Measurements from ENCODE around the gene KIF1B. TPM values are rescaled to one million over a fixed set of nuclear protein-coding genes. Genes with fewer than 3 reads are reported as not detected.
A peak's percentile ranks its signal among the peaks of the same experiment; 100 is the strongest.
"Not testable (repeated sequence)": the region's sequence is repeated elsewhere in the genome, so short reads cannot be mapped to it uniquely, and the experiment has no call there.

The KIF1B gene
- total RNA-seq, 2 experiments from 2014 or later, result 12.3 to 13.5 TPM

DNA sequence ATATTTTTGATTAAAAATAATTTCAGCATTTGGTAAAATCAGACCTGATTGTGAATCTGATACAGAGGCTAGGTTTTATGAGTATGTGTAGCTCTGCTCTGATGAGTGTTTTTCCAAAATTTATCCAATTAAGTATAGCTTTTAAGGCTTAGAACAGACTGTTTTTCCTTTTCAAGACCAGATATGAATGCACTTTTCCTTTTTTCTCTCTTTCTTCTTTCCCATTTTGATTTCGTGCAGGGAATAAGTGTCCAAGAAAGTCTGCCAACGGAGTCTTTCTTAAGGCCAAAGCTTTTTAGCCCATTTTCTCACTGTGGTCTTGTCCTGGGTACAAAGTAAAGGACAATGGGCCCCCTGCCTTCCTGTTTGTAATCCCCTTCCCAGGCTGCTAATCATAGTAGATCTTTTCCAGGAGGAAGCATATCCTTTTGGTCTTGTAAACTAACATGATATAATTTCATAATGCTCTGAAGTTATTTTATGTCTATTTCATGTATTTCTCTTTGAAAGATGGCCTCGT, 2.9 kb downstream of the KIF1B start:
- ChIA-PET CTCF (interaction anchor here (0.6 to 0.9 kb wide), 3 partner anchors 85 to 272 kb away, joined by 3 to 4 read pairs (median 3); partner anchors contain the start of gene CENPS), POLR2A (no interaction called here)
- H3K9me3 Mint-ChIP-seq (ENCODE audit: low read depth), result no peaks in the 10 kb centered on the region
- peaks cover 55% of the 10 kb centered on the region for H3K4me1 Mint-ChIP-seq
- no peaks in the 10 kb centered on the region for H3K36me3 Mint-ChIP-seq (ENCODE audit: low read depth)
- no peaks in the 10 kb centered on the region for H3K27me3 Mint-ChIP-seq
- H3K4me3 Mint-ChIP-seq, result no peak overlapping the region
- ATAC-seq (no peak), DNase-seq (no peak)
- peak overlapping the region; percentile 34 for H3K27ac Mint-ChIP-seq
- intact Hi-C loops (cut with DNase I, micrococcal nuclease), result loop anchor here (5.0 kb wide), 2 partner anchors 41 to 479 kb away; no protein-coding TSS in a partner anchor

DNA sequence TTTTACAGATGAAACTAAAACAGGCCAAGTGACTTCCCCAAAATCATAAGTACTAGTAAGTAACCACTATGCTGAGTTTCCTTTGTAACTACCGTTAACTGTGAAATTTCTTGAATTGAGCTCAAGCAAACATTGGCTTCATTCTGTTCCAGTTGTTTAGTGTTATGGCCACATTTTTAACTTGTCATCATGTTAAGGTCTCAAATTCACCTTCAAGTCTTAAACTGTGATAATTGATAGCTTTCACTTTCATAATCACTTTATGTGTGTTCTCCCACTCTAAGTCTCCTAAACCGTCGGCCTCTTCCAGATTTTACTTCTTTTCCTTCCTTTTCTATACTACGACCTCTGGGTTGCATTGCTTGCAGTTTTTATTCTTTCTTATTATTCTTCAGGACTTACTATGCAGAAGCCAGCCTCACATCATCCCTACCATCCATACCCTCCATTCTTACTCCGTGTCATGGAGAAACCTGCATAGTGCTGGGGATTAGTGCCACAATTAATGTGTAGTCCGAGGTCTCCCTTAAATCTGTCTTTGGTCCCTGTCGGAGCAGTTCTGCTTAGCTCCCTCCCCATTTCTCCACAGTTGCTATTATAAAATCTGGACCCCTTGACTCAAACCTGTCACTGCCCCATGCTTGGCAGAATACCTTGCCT, 5.8 kb downstream of the KIF1B start:
- POLR2A ChIA-PET, result interaction anchor here (0.6 to 1.4 kb wide), 2 partner anchors 36 to 1357 kb away, joined by 3 to 5 read pairs; no protein-coding TSS in a partner anchor
- Mint-ChIP-seq H3K4me3 (peak overlapping the region; percentile 29), H3K36me3 (ENCODE audit: low read depth) (no peaks in the 10 kb centered on the region), H3K27ac (peak overlapping the region; percentile 35), H3K27me3 (no peaks in the 10 kb centered on the region), H3K4me1 (peaks cover 47% of the 10 kb centered on the region), H3K9me3 (ENCODE audit: low read depth) (no peaks in the 10 kb centered on the region)
- no peak for DNase-seq
- CTCF ChIA-PET, result interaction anchor here (0.6 to 1.2 kb wide), 5 partner anchors 11 to 375 kb away, joined by 3 to 4 read pairs (median 3); no protein-coding TSS in a partner anchor
- peak; percentile 20 for ATAC-seq
- intact Hi-C loops (cut with DNase I, micrococcal nuclease), result no loop called here

DNA sequence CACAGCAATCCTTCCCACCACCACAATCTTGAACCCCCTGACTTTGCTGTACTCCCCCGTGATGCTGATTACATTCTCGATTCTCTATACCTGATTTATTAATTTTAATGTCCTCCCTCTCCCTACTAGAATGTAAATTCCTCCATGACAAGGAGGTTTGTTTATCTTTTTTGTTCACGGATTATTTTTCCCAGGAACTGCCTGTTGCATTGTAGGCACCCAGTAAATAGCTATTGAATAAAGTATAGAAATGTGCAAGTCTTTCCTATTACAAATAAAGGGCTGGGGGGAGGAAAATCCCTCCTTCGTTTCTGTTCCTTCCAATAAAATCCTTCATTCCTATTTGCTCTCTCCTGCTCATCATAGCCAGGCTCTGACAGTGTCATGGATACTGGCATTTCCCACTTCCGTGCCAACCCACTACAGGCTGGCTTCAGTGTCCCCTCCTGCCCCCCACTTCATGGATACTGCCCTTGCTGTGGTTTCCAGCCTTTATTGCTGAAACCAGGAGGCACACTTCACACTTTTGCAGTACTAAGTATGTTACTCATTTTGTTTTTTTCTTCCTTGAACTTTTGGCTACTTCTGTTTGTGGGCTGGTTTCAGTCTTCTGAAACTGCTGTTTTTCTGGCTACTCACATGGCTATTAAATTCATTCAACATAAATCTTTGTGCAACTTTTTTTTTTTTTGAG, 7.5 kb downstream of the KIF1B start:
- CTCF ChIA-PET, result interaction anchor here (0.7 to 3.5 kb wide), 3 partner anchors 8 to 259 kb away, joined by 3 to 29 read pairs (median 3); partner anchors contain the start of gene KIF1B
- peak; percentile 55 for ATAC-seq
- H3K4me1 Mint-ChIP-seq, result peaks cover 34% of the 10 kb centered on the region
- no peaks in the 10 kb centered on the region for H3K27me3 Mint-ChIP-seq
- H3K27ac Mint-ChIP-seq, result peak overlapping the region; percentile 40
- POLR2A ChIA-PET, result no interaction called here
- no peaks in the 10 kb centered on the region for H3K9me3 Mint-ChIP-seq (ENCODE audit: low read depth)
- H3K36me3 Mint-ChIP-seq (ENCODE audit: low read depth), result no peaks in the 10 kb centered on the region
- DNase-seq, result peak; percentile 10
- intact Hi-C loops (cut with DNase I, micrococcal nuclease), result loop anchor here in 1 of 2 experiments (2.0 kb wide), 1 partner anchor 19 kb away; no protein-coding TSS in a partner anchor
- H3K4me3 Mint-ChIP-seq, result no peak overlapping the region

DNA sequence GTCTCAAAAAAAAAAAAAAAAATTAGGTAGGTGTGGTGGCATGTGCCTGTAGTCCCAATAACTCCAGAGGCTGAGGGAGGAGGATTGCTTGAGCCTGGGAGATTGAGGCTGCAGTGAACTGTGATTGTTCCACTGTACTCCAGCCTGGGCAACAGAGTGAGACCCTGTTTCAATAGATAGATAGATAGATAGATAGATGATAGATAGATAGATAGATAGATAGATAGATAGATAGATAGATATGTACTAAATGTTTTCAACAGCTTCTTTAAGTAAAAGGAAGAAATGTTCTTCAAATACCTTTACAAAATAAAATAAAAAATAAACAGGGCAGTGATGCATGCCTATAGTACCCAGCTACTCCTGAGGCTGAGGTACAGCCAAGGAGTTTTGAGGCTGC, 9.8 kb downstream of the KIF1B start:
- Mint-ChIP-seq H3K27me3 (no peaks in the 10 kb centered on the region), H3K4me1 (peaks cover 27% of the 10 kb centered on the region), H3K36me3 (ENCODE audit: low read depth) (no peaks in the 10 kb centered on the region), H3K4me3 (no peak overlapping the region), H3K27ac (no peak overlapping the region), H3K9me3 (ENCODE audit: low read depth) (no peaks in the 10 kb centered on the region)
- DNase-seq, result no peak
- ChIA-PET POLR2A (interaction anchor here (0.7 kb wide), 1 partner anchor 423 kb away, joined by 3 read pairs; no protein-coding TSS in a partner anchor), CTCF (interaction anchor here (3.5 kb wide), 1 partner anchor 10 kb away, joined by 29 read pairs; the partner anchor contains the start of gene KIF1B)
- ATAC-seq, result no peak
- intact Hi-C loops (cut with DNase I, micrococcal nuclease), result no loop called here

DNA sequence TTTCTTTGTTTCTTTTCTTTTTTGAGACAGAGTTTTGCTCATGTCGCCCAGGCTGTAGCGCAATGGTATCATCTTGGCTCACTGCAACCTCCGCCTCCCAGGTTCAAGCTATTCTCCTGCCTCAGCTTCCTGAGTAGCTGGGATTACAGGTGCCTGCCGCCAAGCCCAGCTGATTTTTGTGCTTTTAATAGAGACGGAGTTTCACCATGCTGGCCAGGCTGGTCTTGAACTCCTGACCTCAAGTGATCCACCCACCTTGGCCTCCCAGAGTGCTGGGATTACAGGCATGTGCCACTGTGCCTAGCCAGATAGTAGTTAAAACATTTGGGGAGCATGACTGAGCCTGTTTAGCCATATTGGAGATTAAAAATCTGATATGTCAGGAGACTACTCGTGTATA, 10.3 kb downstream of the KIF1B start:
- ChIA-PET POLR2A (interaction anchor here (0.7 kb wide), 1 partner anchor 423 kb away, joined by 3 read pairs; no protein-coding TSS in a partner anchor), CTCF (interaction anchor here (3.5 kb wide), 1 partner anchor 11 kb away, joined by 29 read pairs; the partner anchor contains the start of gene KIF1B)
- intact Hi-C loops (cut with DNase I, micrococcal nuclease); H3K27ac Mint-ChIP-seq; H3K9me3 Mint-ChIP-seq (ENCODE audit: low read depth); H3K36me3 Mint-ChIP-seq (ENCODE audit: low read depth); ATAC-seq; H3K27me3 Mint-ChIP-seq; DNase-seq; H3K4me3 Mint-ChIP-seq: not testable (repeated sequence)
- H3K4me1 Mint-ChIP-seq, result peaks cover 24% of the 10 kb centered on the region

DNA sequence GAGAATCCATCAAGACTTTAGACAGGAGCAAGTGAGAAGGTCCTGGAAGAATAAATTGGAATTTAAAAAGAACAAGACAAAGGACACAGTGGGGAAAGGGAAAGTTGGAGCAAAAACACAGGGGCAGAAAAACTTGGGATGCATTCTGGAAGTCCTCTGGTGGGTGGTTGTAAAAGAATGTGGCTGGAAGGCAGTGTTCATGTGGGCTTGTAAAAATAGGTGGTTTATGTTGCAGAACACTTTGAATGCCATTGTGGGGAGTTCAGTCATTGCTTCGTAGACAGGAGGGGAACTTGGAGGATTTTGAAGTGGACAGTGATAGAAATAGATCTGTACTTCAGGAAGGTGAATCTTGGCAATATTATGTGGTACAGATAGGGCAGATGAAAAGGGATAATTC, 15.2 kb downstream of the KIF1B start:
- DNase-seq (no peak), ATAC-seq (no peak)
- no peaks in the 10 kb centered on the region for H3K9me3 Mint-ChIP-seq (ENCODE audit: low read depth)
- no peak overlapping the region for H3K4me3 Mint-ChIP-seq
- no peaks in the 10 kb centered on the region for H3K27me3 Mint-ChIP-seq
- H3K27ac Mint-ChIP-seq, result no peak overlapping the region
- peaks cover 11% of the 10 kb centered on the region for H3K4me1 Mint-ChIP-seq
- CTCF ChIA-PET, result no interaction called here
- POLR2A ChIA-PET, result no interaction called here
- intact Hi-C loops (cut with DNase I, micrococcal nuclease), result no loop called here
- H3K36me3 Mint-ChIP-seq (ENCODE audit: low read depth), result peaks cover 2% of the 10 kb centered on the region

DNA sequence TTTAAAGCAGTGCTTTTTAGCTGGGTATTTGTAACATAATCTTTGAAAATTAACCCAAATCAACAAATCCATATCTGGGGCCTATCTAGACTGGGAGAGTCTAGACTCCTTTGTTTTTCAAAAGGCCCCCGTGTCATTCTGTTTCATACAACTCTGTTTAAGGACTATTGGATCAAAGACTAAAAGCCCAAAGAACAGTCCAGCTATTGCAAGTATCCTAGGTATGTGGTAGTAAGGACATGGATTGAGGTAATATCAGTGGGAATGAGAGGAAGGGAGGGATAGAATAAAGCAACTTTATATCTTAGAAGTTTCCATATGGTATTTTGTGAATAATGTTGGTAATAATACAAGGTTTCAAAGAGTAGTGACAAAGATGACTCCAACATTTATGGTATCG, 18.2 kb downstream of the KIF1B start:
- CTCF ChIA-PET, result interaction anchor here (0.5 to 0.8 kb wide), 4 partner anchors 14 to 968 kb away, joined by 3 to 5 read pairs (median 4); no protein-coding TSS in a partner anchor
- POLR2A ChIA-PET, result no interaction called here

DNA sequence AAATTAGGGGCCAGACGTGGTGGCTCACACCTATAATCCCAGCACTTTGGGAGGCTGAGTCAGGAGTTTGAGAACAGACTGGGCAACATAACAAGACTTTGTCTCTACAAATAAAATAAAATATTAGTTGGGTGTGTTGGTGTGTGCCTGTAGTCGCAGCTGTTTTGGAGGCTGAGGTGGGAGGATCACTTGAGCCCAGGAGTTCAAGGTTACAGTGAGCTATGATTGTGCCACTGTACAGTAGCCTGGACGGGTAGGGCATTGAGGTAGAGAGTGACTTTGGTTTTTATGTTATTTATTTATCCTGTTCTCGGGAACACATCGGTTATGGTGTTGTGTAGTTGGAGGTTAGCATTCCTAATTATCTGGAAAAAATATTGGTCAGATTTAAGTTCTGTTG, 19.5 kb downstream of the KIF1B start:
- DNase-seq (no peak), ATAC-seq (no peak)
- intact Hi-C loops (cut with DNase I, micrococcal nuclease), result no loop called here
- peaks cover 14% of the 10 kb centered on the region for H3K4me1 Mint-ChIP-seq
- H3K9me3 Mint-ChIP-seq (ENCODE audit: low read depth), result no peaks in the 10 kb centered on the region
- H3K4me3 Mint-ChIP-seq, result no peak overlapping the region
- H3K27me3 Mint-ChIP-seq, result no peaks in the 10 kb centered on the region
- POLR2A ChIA-PET, result no interaction called here
- no peak overlapping the region for H3K27ac Mint-ChIP-seq
- H3K36me3 Mint-ChIP-seq (ENCODE audit: low read depth), result peaks cover 2% of the 10 kb centered on the region
- CTCF ChIA-PET, result no interaction called here

More for the DNA sequence above, 18.2 kb downstream of the KIF1B start:
- Mint-ChIP-seq H3K27ac (no peak overlapping the region), H3K27me3 (no peaks in the 10 kb centered on the region), H3K4me3 (no peak overlapping the region), H3K4me1 (peaks cover 14% of the 10 kb centered on the region), H3K36me3 (ENCODE audit: low read depth) (peaks cover 2% of the 10 kb centered on the region), H3K9me3 (ENCODE audit: low read depth) (no peaks in the 10 kb centered on the region)
- DNase-seq (no peak), ATAC-seq (no peak)
- intact Hi-C loops (cut with DNase I, micrococcal nuclease), result no loop called here

DNA sequence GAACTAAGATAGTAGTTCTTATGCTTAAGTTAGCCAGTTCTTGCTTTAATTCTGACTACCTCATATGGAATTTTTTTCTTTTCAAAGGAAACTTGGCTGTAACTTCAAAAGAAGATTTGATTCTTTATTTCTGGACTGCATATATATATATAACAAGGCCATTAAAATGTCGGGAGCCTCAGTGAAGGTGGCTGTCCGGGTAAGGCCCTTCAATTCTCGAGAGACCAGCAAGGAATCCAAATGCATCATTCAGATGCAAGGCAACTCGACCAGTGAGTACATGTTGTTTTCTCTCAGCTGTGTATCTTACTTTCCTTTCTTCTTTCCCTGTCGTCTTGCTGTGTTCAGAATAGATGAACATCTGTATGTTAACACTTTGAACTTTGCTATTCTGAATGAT, 21.8 kb downstream of the KIF1B start:
- no peak overlapping the region for H3K4me3 Mint-ChIP-seq
- no peak overlapping the region for H3K27ac Mint-ChIP-seq
- peaks cover 22% of the 10 kb centered on the region for H3K4me1 Mint-ChIP-seq
- no peaks in the 10 kb centered on the region for H3K36me3 Mint-ChIP-seq (ENCODE audit: low read depth)
- ChIA-PET POLR2A (no interaction called here), CTCF (no interaction called here)
- intact Hi-C loops (cut with DNase I, micrococcal nuclease), result no loop called here
- DNase-seq (no peak), ATAC-seq (no peak)
- no peaks in the 10 kb centered on the region for H3K27me3 Mint-ChIP-seq
- H3K9me3 Mint-ChIP-seq (ENCODE audit: low read depth), result no peaks in the 10 kb centered on the region

DNA sequence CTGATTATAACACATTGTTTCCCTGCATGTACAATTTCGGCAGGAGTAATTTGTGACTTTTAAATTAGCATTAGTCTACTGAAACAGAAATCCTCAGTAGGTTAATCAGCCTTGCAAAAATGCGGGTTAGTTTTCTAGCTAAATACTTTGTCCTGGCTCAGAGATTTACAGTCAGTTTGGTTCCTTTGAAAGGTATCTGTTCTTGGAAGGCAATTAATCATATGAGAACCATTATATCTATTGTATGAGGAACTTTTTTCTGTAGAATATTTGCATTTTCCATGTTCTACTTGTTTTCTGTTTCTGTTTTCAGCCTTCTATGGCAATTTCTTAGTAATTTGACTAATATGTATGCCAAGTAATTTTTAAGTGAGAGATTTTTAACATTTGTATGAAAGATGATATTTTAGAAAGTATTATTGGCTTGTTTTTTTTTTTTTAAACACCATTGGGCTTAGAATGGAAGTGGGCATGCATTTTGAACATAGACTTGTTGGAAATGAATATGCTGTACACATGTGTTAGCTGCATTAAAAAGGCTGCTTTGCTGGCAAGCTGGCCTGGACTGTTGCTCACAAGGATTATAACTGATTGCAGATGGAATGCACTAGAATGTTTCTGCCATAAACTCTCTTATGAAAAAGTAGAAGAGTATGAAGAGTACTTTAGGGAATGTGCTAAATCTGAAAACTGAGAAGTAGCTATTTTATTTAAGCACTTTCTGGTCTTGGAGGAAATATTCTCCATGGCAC, 26.2 kb downstream of the KIF1B start:
- intact Hi-C loops (cut with DNase I, micrococcal nuclease), result loop anchor here in 1 of 2 experiments (2.0 kb wide), 1 partner anchor 18 kb away; no protein-coding TSS in a partner anchor
- POLR2A ChIA-PET, result interaction anchor here (0.5 to 0.7 kb wide), 4 partner anchors 15 to 219 kb away, joined by 3 to 5 read pairs (median 3); no protein-coding TSS in a partner anchor
- DNase-seq, result no peak

More for the DNA sequence above, 26.2 kb downstream of the KIF1B start:
- Mint-ChIP-seq H3K9me3 (ENCODE audit: low read depth) (no peaks in the 10 kb centered on the region), H3K36me3 (ENCODE audit: low read depth) (no peaks in the 10 kb centered on the region), H3K4me1 (peaks cover 17% of the 10 kb centered on the region), H3K27me3 (no peaks in the 10 kb centered on the region), H3K27ac (peak overlapping the region; percentile 56), H3K4me3 (no peak overlapping the region)
- ATAC-seq, result peak; percentile 51
- CTCF ChIA-PET, result interaction anchor here (0.6 to 1.2 kb wide), 2 partner anchors 21 to 150 kb away, joined by 3 to 4 read pairs; no protein-coding TSS in a partner anchor
